NCI-H446 (cell line): ENCODE data around the gene ICE2.

Experiments
- DNase-seq, 2 experiments: peaks; one replicate each; lab custom pipeline; 2025; lab: John Stamatoyannopoulos, UW

Gene ICE2

DNA sequence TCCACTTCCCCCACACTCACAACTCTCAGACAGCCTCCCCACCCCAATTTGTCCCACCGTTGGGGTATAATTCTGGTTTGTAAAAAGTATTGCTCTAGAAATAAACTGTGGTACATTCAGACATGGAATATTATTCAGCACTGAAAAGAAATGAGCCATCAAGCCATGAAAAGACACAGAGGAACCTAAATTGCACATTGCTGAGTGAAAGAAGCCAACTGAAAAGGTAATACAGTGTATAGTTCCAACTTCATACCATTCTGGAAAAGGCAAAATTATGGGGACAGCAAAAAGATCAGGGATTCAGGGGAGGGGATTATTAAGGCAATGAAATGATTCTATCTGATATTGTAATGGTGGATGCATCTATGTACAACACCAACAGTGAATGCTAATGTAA is 91.6 kb downstream of the ICE2 start:
- no peak for DNase-seq

GRCh38 chr15:60386615-60387014 is 92.3 kb downstream of the ICE2 start:
- no peak for DNase-seq

DNA sequence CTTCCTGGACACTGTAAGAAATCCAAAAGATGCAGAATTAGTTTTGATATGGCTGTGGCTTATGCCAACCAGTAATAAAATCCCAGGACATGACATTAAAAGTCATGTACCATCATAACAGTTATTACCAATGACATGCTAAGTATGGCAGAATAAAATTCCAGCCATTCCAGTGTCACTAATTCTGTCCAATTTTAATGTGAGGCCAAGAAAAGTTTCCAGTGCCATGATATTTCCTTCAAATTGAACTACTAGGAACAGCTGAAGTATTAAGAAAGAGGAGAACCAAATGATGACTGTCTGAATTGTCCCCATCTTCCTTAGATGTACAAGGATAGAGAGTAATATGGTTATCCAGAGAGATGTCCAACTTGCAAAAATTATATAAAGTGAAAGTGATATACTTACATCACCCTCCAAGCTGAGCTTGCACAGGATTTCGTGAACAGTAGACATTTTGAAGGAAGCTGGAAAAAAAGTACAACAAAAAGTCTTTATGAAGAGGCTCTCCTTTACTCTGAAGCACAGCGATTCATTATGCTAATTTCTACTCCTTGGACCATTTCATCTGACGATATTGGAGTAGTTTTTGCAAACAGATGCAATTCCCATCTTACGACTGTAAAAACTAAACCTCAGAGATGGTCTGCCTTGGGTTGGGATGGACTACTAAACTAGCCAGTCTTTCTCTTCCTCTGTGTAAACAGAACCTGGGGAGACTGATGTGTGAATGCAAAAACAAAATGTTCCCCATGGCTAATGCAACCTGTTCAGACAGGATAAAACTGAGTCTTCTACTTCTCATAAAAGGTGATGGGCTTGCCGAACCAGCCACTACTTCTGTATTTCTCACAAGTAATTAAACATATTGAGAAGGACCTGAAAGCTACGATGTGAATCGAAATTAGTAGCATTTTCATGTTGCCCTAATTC is 93.1 kb downstream of the ICE2 start:
- no peak for DNase-seq

- DNase-seq: no peak
Observed at GRCh38 chr15:60384526-60385126, 94.3 kb downstream of the ICE2 start.

- no peak for DNase-seq
Observed at GRCh38 chr15:60384053-60384452, 94.9 kb downstream of the ICE2 start.

- no peak for DNase-seq
Observed at GRCh38 chr15:60382773-60383674, 95.9 kb downstream of the ICE2 start.

DNA sequence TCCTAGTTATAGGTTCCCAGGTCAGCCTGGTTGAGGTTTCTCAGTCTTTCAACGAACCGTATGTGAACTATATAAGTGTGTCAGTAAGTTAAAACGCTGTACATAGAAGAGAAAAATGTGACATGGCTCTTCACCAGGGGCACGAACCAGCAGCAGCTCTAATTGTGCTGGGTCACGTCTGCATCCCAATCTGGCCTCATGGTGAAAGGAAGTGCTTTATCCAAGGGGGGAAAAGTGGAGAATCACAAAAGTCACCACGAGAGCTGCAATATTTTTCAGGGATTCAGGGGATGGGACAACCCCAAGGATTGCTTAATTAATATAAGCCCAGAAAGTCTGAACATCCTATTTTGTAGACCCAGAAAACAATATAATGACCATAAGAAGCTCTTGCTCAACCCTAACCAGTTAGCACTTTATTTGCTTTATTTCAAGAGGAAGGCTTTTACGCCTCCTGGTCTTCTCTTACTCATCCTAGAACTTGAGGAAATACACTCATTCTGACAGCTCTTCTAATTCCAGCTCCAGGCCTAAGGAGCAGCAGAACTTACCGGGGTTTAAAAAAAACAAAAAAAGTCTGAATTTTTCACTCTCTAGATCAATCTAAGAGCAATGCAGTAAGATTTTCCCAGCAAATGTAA is 97.7 kb downstream of the ICE2 start:
- DNase-seq: no peak

- DNase-seq: no peak
Observed at GRCh38 chr15:60379525-60380274, 99.2 kb downstream of the ICE2 start.

- DNase-seq: no peak
Observed at GRCh38 chr15:60379185-60379524, 99.8 kb downstream of the ICE2 start.

- no peak for DNase-seq
Observed at GRCh38 chr15:60376677-60377095, 102.3 kb downstream of the ICE2 start.

- peak in 1 of 2 experiments; percentile 25 for DNase-seq
Observed at GRCh38 chr15:60375306-60375705, 103.6 kb downstream of the ICE2 start.

DNA sequence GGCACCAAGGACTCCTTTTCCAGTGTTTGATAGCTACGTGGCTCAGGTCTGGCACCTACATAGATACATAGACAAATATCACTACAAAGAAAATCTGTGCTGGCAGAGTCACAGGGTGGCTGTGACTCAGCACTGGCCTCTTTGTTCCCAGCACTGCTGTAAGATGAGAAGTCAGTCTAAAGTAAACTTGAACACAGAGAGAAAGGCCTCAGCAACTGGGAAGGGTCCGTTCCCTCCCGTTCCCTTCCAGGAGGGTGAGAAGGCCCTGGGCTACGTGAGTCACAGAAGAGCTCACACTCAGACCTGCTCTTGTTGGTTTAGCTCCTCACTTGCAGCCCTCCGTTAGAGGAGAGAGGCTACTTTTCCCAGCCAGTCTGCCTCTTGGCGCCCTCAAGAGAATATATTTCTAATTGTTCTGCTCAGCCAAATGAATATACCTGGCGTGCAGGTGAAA is 104.3 kb downstream of the ICE2 start:
- peak; percentile 54 to 78 for DNase-seq

GRCh38 chr15:60374209-60374608 is 104.7 kb downstream of the ICE2 start:
- DNase-seq: peak in 1 of 2 experiments; percentile 65

DNA sequence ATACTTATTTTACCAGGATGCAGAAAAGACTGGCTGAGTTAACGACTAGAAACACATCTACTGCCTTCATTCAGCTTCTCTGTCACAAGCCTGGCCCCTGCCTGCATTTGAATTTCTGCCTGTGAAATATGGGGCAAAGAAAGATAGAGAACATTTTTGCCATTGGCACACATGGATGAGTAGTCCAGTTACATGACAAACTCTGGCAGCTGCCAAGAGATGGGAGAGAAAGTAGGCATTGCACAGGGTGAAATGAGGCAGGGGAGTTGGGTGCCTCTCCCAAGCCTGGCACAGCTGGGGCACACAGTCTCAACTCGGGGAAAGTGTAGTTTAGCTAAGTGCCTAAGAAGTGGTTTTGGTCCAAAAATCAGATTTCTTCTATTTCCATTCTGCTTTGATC is 105.2 kb downstream of the ICE2 start:
- peak in 1 of 2 experiments; percentile 23 for DNase-seq

- no peak for DNase-seq
Observed at GRCh38 chr15:60373327-60373726, 105.6 kb downstream of the ICE2 start.

DNA sequence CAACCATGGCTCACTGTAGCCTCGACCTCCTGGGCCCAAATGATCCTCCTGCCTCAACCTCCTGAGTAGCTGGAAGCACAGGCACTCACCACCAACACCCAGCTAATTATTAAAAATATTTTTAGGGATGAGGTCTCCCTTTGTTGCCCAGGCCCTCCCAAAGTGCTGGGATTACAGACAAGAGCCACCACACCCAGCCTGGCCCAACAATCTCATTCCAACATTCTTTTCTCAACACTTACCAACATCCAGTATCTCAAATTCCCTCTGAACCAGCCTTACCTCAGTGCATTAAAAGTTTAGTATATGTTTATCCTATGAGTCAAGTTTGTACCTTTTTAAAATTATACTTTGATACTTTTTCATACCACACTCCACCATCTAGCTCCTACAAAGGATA is 106.2 kb downstream of the ICE2 start:
- DNase-seq: no peak

- no peak for DNase-seq
Observed at GRCh38 chr15:60372227-60372626, 106.7 kb downstream of the ICE2 start.

- DNase-seq: peak; percentile 75 to 85
Observed at GRCh38 chr15:60371175-60372051, 107.5 kb downstream of the ICE2 start.

- no peak for DNase-seq
Observed at GRCh38 chr15:60370869-60371136, 108.1 kb downstream of the ICE2 start.

- DNase-seq: no peak
Observed at GRCh38 chr15:60370105-60370868, 108.7 kb downstream of the ICE2 start.
